Activated CD8-positive, alpha-beta memory T cell treated with anti-CD3 and anti-CD28 coated beads for 24 hours (primary cell): Measurements from ENCODE around the gene MAML2.
"Not testable (repeated sequence)": the region's sequence is repeated elsewhere in the genome, so short reads cannot be mapped to it uniquely, and the experiment has no call there.

Experiments used
- DNase-seq: peaks from one replicate; pipeline ENCODE4 v3.0.0-alpha.2; 2020

Gene MAML2

DNA sequence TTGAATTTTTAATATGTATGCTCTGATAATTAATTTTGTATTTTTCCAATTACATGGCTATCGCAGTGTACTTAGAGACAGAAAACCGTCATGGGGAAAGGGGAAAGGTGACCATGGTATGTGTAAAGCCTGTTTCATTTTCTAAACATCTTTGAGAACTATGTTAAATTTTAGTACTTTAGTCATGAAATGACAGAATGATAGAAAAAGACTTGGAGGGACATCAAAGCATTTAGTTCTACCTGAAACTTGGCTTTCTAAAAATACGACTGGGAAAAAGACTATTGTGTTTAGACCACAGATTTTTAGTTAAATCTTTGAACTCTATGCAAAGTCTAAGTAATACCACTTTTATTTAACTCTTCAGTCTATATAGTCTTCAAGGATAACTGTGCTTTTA is 54.1 kb downstream of the MAML2 start:
- no peak for DNase-seq

- no peak for DNase-seq
These were observed 55.1 kb downstream of the MAML2 start for GRCh38 chr11:96287822-96288439.

GRCh38 chr11:96285985-96286384 is 57.0 kb downstream of the MAML2 start:
- not testable (repeated sequence) for DNase-seq

DNA sequence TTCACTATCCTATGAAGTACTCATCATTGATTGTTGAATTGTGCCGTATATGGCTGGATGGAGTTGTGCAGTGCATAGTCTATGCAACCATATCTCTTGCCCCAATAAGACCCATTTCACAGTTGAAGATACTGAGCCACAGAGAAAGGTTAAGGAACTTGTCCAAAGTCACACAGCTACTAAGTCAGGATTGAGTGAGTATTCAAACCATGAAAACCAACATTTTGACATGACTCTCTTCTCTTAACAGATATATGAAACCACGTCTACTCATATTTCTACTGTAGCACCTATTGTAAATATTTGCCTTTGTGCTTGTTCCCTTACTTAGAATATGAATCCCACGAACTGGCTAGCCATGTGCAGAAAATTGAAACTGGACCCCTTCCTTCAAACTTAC is 58.1 kb downstream of the MAML2 start:
- no peak for DNase-seq

DNA sequence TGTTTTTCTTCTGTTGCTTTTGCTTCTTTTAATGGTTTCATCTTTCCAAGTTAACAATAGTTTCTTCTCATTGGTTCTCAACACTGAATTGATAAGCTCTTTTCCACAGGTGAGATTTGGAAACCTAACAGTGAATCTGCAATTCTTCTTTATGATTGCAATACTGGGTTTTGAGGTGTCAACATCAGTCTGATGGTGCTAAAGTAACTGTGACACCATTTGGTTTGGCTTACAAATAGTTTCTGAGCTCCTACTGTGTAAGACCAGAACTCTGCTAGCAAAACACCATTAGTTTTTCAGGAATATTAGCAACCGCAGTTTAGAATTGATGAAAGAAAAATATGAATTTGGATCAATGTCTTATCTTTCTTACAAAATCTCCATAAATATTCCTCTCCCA is 58.6 kb downstream of the MAML2 start:
- no peak for DNase-seq

GRCh38 chr11:96282625-96283220 is 60.3 kb downstream of the MAML2 start:
- DNase-seq: no peak

- DNase-seq: no peak
These were observed 62.6 kb downstream of the MAML2 start for GRCh38 chr11:96280444-96280843.

DNA sequence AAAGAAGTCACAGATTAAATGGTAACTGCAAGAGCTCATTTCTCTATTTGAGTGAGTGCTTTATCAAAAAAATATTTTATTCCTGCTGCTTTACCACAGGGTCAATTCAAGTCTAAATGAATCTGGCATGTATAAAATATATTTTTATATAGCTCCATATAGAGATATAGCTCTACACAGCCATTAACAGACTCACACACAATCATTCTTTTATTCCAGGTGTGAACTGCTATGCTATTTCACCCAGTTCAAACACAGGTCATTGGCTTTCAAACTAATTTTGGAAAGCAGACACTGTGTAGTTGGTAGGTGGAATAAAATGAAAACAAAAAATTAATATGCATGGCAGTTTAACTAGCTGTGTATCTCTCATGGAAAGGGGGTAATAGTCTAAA is 63.1 kb downstream of the MAML2 start:
- no peak for DNase-seq

DNA sequence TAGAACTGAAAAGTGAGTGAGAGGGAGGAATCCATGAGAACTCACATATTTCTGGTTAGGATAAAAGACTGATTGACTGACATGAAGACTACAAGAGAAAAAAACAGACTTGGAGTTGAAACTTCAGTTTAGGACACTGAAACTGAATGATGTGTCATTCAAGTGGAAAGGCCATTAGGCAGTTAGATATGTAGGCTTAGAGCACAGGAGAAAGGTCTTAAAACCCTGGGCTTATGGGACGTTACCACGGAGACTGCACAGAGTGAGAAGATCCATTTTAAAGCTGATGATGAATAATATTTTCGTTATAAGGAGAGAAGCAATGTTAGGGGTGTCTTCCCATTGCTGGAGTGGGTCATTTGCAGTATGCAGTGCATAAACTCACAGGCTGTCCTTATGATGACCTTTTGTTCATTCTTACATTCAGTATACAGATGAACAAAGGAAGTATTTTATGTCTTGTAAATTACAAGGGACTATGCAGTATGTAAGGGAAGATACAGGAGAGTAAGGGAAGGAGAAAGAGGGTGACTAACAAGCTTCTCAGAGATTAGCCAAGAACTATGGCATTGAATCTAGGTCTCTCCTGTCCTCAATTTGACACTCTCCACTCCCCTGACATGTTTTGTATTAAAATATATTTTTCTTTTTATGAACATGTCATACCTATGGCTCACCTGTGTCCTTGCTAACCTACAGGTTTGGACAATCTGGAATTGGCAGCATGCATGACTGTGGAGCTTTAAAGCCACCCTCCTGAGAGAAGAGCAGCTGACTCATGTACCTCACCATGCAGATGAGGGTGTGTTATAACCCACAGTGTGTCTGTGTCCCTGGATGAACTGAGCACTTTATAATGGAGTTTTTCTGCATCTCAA is 63.7 kb downstream of the MAML2 start:
- no peak for DNase-seq

GRCh38 chr11:96278039-96278897 is 64.7 kb downstream of the MAML2 start:
- no peak for DNase-seq

- no peak for DNase-seq
These were observed 65.3 kb downstream of the MAML2 start for GRCh38 chr11:96277696-96278038.

DNA sequence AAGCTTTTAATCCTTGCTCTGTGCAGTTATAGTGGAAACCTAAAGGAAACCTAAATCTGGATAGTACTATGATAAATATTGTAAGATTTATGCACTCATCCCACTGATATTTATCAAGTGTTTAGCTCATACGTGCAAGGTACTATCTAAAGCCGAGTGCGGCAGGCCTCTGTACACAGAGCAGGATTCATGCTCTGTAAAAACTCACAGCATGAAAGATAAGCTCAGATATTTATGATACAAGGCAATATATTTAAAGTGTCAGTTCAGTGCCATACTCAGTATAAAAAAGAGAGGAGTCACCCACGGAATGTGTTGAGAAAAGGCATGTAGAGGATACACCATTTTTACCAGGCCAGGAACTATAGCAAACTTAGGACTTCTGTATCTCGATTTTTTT is 66.2 kb downstream of the MAML2 start:
- DNase-seq: no peak

DNA sequence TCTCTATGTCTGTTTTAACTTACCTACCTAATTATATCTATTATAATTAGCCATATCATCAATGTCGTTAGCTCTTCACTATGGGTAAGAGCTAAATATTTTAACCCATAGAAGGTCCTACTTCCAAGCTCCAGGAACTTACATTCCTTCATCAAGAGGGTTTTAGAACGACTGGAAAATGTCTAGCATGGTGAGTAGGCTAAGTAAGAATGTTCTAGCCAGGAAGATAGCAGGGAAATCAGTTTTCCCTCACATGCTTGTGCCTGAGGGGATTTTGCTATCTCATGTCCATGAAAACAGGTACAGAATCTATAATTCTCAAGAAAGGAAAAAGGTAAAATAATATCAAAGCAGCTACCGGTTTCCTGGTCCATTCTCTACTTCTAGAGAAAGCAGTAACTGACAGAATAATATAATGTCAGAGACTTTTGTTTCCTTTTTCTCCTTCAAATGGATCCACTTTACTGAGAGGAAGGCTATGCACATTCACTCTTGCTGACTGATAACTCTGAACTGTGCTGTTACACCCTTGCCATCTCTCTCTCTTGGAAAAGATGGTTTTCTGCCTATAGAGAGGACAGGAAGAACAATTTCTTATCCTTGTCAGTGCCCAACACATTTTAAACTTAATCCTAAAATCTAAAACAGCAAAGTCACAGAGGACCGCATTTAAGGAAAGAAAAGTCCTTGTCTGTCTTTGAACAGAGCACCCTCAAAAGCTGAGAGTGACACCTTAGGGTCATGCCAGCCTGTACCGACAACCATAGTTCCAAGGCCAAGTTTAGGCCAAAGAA is 67.0 kb downstream of the MAML2 start:
- DNase-seq: no peak

- no peak for DNase-seq
These were observed 69.5 kb downstream of the MAML2 start for GRCh38 chr11:96273507-96273906.

DNA sequence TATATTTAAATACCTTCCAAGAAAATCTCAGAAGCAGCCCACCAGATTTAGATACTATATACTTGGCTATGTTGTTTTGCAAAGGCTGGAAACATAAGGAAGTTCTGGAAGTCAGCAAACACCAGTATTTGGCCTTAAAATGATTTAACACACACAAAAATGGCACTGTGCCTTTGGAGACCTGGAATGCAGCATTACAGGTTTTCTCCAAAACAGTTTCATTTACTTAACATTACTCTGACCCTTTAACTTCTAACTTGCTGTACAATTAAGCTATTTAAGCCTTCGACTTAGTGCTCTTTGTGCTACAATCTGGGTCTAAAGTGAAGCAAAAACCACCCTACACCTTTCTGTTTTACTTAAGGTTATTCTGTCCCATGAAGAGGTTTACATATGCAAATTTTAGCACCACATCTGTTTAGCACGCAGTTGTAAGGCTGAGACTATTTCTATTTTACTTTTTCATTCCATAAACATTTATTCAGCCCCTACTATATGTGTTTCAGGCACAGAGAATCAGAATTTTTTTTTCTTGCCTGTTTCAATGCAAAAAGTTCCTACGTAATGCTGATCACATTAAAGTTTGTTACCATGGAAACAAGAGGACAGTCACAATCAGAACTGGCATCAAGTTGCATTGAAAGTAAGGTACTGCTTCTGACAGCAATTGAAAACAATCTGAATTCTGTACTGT is 70.3 kb downstream of the MAML2 start:
- DNase-seq: no peak

DNA sequence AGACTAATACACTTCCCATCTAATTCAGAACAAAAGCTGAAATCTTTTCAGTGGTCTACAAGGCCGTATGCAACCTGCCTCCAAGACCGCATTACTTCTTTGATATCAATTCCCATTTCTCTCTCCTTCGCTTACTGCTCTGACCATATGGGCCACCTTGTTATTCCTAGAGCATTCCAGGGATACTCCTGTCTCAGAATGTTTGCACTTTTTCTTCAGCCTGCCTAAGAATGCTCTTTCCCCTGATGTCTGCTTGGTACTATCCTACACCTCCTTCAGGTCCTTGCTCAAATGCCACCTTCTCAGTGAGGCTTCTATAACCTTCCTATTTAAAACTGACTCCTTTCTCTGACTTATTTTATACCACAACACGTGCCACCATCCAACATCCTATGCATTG is 71.2 kb downstream of the MAML2 start:
- no peak for DNase-seq

DNA sequence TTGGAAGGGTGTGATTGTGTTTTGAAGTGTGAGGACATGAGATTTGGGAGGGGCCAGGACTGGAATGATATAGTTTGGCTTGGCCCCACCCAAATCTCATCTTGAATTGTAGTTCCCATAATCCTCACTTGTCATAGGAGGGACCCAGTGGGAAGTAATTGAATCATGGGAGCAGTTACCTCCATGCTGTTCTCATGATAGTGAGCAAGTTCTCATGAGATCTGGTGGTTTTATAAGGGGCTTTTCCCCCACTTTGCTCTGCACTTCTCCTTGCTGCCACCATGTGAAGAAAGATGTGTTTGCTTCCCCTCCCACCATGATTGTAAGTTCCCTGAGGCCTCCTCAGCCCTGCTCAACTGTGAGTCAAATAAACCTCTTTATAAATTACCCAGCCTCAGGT is 71.6 kb downstream of the MAML2 start:
- not testable (repeated sequence) for DNase-seq

GRCh38 chr11:96268527-96268926 is 74.5 kb downstream of the MAML2 start:
- not testable (repeated sequence) for DNase-seq

DNA sequence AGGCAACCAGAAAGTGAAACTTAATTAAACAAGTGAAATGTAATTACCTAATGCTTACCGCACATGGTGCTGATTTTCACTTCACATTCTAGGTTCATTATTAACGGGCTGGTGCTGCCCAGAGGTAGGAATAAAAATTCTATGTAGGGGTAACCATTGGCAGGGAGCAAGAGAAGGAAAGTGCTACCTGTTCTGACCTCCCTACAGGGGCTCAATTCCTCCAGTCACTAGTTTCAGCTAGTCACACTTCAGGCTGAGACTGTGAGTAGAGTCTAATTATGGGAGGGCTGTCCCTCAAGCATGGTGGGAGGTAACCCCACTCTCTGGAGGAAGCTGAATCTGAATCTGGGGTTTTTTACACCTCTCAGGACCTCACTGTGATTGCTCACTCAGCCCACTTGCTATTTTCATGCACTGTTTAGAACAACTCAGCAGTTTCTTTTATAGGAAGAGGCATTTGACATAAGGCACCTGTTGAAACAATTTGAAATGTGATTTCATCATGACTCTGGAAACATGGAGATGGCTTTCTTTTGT is 75.4 kb downstream of the MAML2 start:
- peak; percentile 77 for DNase-seq

GRCh38 chr11:96267001-96267495 is 75.9 kb downstream of the MAML2 start:
- no peak for DNase-seq

DNA sequence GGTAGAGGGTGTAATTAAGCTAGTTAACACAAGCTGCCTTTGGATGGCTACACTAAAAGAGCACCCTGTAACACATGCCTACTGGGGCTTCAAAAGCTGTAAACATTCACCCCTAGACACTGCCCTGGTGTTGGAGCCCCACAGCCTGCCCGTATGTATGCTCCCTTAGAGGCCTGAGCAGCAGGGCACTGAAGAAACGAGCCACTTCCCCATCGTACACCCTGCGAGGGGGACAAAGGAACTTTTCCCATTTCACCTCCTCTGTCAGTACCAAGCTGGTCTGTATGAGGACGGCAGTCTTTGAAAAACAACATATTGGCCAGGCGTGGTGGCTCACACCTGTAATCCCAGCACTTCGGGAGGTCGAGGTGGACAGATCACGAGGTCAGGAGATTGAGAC is 77.0 kb downstream of the MAML2 start:
- no peak for DNase-seq
